GM12892 (cell line): ENCODE measurements around the gene CACNG5.

Source experiments
- DNase-seq: peaks from one replicate; pipeline ENCODE4 v3.0.0; 2011; ENCODE audit not compliant: insufficient read length
- FAIRE-seq: peaks from 2 replicates; lab custom pipeline; 2011; peaks lifted over from hg19 to GRCh38; lab: Jason Lieb, UNC
- POLR2A ChIP-seq: IDR thresholded peaks from 2 replicates; pipeline ENCODE4 v1.6.1; 2011; ENCODE audit warnings: low read depth, low read length, control low read depth
- POLR2AphosphoS5 ChIP-seq: IDR thresholded peaks from 2 replicates; pipeline ENCODE4 v1.6.1; 2011; ENCODE audit warnings: low read depth, low read length, control low read depth
- TAF1 ChIP-seq: IDR thresholded peaks from 2 replicates; pipeline ENCODE4 v1.6.1; 2011; ENCODE audit warnings: low read depth, mild to moderate bottlenecking, control low read depth, low read length, borderline replicate concordance

Gene CACNG5

DNA sequence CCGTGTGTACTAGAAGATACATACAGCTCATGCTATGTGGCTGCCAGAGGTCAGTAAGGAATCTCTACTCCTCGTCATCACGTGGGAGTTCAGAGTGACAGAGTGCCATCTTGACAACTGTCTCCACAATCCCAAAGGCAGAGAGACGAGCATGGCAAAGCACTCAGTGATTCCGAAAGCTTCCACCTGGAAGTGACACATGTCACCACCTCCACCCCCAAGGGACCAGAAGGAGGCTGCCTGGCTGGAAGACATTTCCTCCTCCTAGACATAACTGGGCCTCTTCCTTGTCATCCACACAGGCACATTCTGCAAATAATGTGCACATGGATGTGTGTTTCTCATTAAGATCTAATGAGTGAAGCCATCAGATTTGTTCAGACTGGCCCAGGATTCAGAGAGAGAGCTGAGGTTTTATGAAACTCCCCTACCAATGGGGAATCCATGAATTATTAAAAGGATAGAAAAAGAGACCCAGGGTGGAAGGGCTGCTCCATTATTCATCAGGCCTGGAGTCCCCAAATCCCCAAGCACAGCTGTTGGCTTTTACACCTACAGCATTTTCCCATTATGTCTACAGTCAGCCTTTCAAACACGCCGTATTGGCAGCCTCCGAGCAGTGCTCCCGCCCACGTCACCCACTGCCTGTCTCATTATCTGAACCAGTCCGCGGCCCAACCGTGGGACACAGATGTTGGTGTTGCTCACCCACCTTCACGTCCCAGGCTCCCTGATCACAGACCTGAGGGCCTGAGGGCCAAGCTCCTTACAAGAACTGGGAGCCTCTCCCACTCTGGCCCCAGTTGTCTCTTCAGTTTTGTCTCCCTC lies 3.3 kb upstream of the CACNG5 start:
- TF ChIP-seq POLR2A, result no peak
- no peak for DNase-seq
- no peak for FAIRE-seq

DNA sequence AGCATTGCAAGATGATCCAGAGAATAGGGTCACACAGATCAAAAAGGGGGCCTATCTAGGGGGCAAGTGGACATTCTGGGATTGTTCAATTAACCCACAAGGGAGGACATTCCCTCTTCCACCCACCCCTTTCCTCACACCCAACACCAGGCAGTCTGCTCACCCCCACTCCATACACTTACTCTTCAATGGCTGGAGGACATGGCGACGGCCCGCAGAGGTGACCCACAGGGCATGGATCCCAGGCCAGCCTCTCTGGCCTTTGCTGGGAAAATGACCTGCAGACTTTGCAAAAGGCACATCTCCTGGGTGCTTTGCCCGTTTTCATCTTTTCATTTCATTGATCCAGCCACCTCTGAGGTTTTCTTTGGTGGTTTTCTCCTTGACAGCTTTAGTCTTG lies 1.7 kb upstream of the CACNG5 start:
- no peak for DNase-seq
- no peak for TF ChIP-seq POLR2A
- TF ChIP-seq POLR2AphosphoS5, result no peak
- no peak for TF ChIP-seq TAF1
- no peak for FAIRE-seq

DNA sequence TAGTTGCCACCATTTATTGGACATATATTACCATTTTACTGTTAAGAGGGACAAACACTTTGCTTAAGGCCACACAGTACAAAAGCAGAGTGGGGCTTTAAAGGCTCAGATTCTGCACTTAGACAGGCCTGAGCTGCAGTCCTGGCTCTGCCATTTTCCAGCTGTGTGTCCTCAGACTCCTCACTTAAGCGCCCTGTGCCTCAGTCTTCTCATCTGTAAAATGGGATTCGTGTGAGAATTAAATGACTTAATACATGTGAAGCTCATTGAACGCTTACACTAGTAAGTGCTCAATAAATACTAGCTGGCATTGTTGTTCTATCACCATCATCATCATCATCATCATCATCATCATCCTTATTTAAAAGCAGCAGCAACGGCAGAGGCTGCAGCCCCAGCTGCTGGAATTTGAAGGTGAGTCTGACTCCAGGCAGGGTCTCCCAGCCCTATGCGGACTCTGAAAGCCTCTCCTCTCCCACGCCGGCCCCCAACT lies 445 bp upstream of the CACNG5 start:
- no peak for TF ChIP-seq POLR2A
- TF ChIP-seq POLR2AphosphoS5, result no peak
- no peak for TF ChIP-seq TAF1
- DNase-seq (no peak), FAIRE-seq (no peak)

DNA sequence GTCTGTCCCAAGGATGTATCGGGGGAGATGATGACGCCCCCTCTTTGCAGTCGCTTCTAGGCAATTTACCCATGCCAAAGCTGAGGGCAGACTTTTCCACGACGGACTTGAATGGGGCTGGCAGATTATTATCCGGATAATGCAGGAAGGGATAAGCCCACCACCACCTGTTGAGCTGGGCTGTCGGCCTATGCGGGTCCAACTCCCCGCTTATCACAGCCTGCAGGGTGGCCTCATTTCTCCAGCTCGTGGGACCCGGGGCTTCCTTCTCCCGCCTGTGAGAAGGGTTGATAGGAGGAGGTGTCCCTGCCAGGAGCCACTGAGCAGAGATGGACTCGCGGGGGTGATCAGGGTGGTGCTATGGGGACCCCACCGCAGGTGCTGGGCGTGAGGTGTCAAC lies 559 bp downstream of the CACNG5 start:
- DNase-seq (no peak), FAIRE-seq (no peak)

DNA sequence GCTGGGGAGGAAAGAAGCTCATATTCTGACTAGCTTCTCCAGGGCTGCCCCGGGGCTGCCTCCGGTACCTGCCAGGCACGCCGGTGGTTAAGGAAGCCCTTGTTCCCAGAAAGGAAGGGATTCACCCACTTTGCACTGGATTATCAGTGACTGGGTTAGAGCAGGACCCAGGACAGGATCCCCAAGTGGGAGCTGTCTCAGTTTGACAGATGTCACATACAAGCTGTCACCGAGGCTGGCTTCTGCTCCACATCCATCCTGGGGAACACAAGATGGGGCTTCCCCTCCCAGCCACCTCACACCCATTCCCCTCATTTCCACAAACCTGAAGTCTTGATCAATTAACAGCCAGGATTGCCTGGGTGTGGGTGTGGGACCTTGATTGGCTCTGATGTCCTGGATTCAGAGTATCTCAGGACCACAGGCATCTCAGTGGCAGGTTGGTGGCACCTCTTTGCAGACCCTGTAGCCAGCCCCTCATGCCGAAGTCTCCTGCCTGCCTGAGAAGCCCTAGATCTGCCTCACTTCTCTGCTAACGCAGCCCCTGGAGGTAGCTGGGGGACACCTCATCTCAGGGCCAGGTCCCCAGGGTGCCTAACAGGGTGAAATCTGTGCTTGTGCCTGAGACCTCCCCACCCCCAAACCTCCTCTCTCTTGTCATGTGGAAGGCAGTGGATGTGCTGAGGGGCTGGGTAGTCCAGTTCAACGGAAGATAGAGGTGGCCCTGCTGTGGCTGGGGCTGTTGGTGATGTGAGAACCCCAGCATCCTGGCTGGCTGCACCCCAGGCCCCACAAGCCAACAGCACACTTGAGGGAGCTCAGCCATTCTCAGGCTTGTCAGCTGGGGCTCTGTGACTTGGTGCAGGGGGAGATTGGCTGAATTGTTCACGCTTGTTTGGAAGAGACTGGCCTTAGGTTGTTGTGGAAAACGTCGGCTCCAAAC lies 1.4 kb downstream of the CACNG5 start:
- FAIRE-seq (no peak), DNase-seq (no peak)
- TF ChIP-seq TAF1 (no peak), POLR2A (no peak), POLR2AphosphoS5 (no peak)

More for the DNA sequence above, 559 bp downstream of the CACNG5 start:
- TF ChIP-seq POLR2AphosphoS5 (no peak), TAF1 (no peak), POLR2A (no peak)

DNA sequence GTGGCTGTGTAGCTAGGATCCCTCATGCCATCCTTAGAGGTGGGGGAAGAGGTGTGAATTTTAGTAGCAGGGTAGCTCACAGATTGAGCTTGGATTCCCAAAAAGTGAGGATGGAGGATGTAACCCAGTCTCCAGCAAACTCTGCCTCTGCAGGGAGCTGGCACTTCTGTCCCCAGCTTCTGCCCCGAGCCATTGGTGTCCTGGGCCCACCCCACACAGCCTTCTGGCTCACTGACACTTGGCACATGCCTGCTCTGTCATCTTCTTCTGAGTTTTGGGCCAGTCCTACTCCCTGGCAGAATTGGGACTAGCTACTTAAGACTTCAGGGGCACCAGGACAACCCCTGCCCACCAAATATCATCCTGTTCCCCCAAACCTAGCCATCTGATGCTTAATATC lies 2.3 kb downstream of the CACNG5 start:
- no peak for DNase-seq
- FAIRE-seq, result no peak
- no peak for TF ChIP-seq POLR2A
- no peak for TF ChIP-seq TAF1
- TF ChIP-seq POLR2AphosphoS5, result no peak

DNA sequence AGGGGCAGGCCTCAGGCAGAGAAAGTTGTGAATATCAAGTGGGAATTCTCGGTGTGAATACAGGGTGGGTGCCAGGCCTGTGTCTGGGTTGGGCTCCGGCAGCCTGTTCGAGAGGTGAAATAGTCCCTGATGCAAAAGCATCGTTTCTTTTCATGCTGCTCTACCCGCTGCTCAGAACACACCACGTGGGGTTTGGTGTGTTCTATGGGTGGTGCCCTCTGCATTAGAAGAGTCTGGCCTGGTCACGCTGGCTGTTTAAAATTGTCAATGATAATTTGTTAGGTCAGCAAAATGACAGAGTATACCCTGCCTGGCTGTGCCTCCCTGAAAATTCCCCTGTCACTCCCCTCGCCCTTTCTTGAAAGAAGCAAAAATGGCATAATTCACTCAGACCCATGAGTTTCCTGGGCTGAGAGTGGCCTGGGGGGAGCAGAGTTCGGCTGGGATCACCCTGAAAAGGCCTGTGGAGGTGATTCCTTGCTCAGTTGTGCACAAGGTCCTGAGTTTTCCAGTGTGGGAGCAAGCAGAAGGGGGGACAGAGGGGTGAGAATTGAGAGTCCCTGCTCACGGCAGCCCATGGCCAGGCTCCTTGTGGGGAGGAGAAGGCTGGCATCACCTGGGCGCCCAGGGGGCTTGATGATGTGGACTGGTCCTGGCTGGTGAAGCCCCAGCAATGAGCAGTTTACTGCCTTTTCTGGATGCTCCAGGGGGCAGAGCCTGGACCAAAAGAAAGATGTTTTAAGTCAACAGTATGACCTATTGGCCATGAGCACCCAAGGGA lies 3.2 kb downstream of the CACNG5 start:
- DNase-seq (no peak), FAIRE-seq (no peak)
- TF ChIP-seq POLR2A (no peak), TAF1 (no peak), POLR2AphosphoS5 (no peak)

DNA sequence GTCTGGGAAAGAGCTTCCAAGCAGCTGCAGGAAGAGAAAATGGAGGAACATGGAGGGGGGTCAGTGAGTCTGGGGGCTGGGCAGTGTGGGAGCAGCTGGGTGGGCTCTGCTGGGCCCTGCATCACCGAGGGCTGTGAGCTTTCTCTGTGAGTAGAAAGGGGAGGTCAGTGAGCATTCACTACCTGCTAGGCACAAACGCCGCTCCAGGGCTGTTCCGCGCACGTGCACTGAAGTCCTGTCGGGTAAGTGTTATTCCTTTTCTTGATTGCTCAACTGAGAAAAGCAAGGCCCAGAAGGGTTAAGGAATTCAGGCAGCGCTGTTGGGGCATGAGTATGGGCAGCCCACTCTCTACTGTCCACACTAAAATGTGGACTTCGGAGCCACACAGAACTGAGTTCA lies 4.7 kb downstream of the CACNG5 start:
- no peak for FAIRE-seq
- TF ChIP-seq POLR2AphosphoS5 (no peak), TAF1 (no peak), POLR2A (no peak)
- DNase-seq, result no peak

DNA sequence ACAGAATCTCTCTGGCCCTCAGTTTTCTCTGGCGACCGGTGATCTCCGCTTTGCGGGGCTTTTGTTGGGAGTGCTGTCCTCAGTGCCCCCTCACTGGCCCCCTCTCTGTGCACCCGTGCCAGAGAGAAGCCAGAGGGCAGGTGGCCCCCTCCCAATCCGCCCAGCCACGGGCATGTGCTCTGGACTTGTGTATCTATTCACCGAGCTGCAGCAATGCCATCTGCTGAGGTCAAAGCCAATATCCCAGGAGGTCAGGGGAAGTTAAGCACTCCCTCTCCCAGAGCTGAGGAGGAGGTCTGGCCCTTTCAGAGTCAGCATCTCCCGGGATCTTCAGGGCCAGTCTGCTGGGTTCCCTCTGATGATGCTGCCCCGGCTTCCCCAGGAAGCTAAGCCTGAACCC lies 5.1 kb downstream of the CACNG5 start:
- DNase-seq (no peak), FAIRE-seq (no peak)
- TF ChIP-seq TAF1 (no peak), POLR2A (no peak), POLR2AphosphoS5 (no peak)

DNA sequence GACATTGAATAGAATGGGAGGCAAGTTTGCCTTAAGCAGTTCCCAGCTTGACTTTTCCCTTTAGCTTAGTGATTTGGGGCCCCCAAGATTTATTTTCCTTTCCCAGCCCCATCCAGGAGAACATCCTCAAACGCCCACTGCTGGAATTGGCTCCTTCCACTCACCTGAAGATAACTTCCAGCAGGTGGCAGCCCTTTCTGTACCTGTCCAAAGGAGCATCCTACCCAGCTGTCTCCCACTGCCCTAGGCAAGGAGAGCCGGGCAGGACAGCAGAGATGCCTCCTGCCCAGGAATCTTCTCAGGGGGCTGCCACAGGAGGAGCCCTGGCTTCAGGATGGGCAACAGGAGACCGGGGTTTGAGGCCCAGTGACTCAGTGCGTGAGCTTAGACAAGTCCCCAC lies 6.4 kb downstream of the CACNG5 start:
- FAIRE-seq, result no peak
- TF ChIP-seq TAF1, result no peak
- no peak for TF ChIP-seq POLR2A
- TF ChIP-seq POLR2AphosphoS5, result no peak
- DNase-seq, result no peak

DNA sequence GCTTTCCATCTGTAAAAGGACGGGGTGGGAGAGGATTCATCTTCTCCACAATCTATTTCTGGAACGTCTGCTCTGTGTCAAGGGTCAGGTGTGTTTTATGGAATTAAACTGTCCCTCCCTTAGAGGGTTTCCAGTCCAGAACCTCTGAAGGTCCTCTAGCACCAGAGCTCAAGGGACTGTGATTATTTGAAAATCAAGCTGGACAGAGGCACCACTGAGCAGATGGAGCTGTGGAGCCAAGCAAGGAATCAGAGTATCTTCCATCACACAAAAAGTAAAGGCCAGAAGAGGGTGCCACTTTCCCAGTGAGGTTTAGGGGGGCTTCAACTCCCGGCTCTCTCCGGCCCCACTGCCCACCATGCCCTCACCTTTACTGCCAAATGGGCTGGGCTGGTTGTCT lies 6.8 kb downstream of the CACNG5 start:
- TF ChIP-seq POLR2AphosphoS5 (no peak), POLR2A (no peak), TAF1 (no peak)
- no peak for FAIRE-seq

More for the DNA sequence above, 6.8 kb downstream of the CACNG5 start:
- no peak for DNase-seq
